Left lung (tissue), 10 donors: ENCODE measurements around the gene SFRP2. TPM values are rescaled to one million over a fixed set of nuclear protein-coding genes. Genes with fewer than 3 reads are reported as not detected.

Experiments used
- ATAC-seq: fragments of 200-7000 bp; cut with Tn5 transposase; one replicate; pipeline ENCODE4 v1.9.1; 2020; ENCODE audit warnings: moderate library complexity
- DNase-seq, 4 donors: peaks; one replicate each; pipeline ENCODE4 v3.0.0-alpha.2; 2013 to 2020
- H3K27ac ChIP-seq, 2 donors: fragments of 200-600 bp; sonication (generic) in 1 of 2; one replicate each; pipeline versions ENCODE4 v1.5.0 to v1.8.0; 2020 to 2021
- H3K27me3 ChIP-seq, 2 donors: fragments of 200-600 bp; sonication (generic) in 1 of 2; one replicate each; pipeline versions ENCODE4 v1.5.0 to v1.8.0; 2020 to 2021
- H3K36me3 ChIP-seq, 2 donors: fragments of 200-600 bp; sonication (generic) in 1 of 2; one replicate each; pipeline versions ENCODE4 v1.5.0 to v1.8.0; 2020 to 2021
- H3K4me1 ChIP-seq, 2 donors: fragments of 200-600 bp; one replicate each; pipeline ENCODE4 v1.8.0; 2021
- H3K4me3 ChIP-seq, 2 donors: fragments of 200-600 bp; sonication (generic) in 1 of 2; one replicate each; pipeline versions ENCODE4 v1.5.0 to v1.8.0; 2020 to 2021; ENCODE audit warnings: mild to moderate bottlenecking in 1 of 2
- H3K9me3 ChIP-seq, 2 donors: fragments of 200-600 bp; sonication (generic) in 1 of 2; one replicate each; pipeline versions ENCODE4 v1.5.0 to v1.8.0; 2020 to 2021
- intact Hi-C, 2 donors: fragments of 100-400 bp; cut with DNase I; formaldehyde crosslinking; loops; one replicate each; pipeline versions ENCODE4 v1.11.2 to v1.14.2; 2022
- polyA plus RNA-seq, 6 donors: library from polyadenylated mRNA; unstranded; fragments of 120-200 nt; gene quantifications; one replicate each; pipeline ENCODE4 v1.2.1, GENCODE V29; 2013; ENCODE audit not compliant: insufficient read length in 6 of 6
- total RNA-seq, 2 donors: library from RNA; stranded (reverse); fragmentation: NEBNext Ultra II Directional; extraction: Animal tissue kit (Norgen Biotek cat#: 25700); gene quantifications; one replicate each; pipeline ENCODE4 v1.2.1, GENCODE V29; 2021
- TF ChIP-seq, protein P1 (sequence below), 2 donors: fragments of 200-600 bp; sonication (generic) in 1 of 2; IDR thresholded peaks; one replicate each; pipeline versions ENCODE4 v1.5.0 to v1.8.0; 2021; ENCODE audit warnings: antibody characterized with exemption in 2 of 2
- donor health status: DM: no; HTN: yes; CAD: no.
- donor health status: DM: no; HTN: no; CAD: no.

SFRP2 gene
- total and polyA plus RNA-seq, 8 donors, result 3.5 to 73.9 (median 10.4) TPM

DNA sequence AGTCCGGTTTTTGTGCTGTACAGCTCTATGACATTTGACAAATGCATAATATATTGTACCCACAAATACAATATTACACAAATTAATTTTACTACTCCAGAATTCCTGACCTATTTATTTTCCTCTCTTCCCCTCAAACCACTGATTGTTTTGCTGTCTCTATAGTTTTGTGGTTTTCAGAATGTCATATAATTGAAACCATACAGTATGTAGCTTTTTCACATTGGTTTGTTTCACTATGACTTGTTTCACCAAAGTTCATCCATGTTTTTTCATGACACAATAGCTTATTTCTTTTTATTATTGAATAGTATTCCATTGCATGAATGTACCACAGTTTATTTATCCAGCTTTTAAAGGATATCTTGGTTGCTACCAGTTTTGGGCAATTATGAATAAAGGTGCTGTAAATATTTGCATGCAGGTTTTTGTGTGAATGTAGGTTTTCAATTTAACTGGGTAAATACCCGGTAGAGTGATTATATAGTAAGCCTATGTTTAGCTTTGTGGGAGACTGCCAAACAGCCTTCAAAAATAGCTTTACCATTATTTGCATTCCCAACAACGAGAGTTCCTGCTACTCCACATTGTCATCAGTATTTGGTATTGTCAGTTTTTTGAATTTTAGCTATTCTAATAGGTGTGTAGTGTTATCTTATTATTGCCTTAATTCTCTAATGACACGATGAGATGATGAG is 55.0 kb downstream of the SFRP2 start:
- H3K27ac ChIP-seq, result no peak overlapping the region
- no peaks in the 10 kb centered on the region for H3K36me3 ChIP-seq
- TF ChIP-seq, protein P1, sequence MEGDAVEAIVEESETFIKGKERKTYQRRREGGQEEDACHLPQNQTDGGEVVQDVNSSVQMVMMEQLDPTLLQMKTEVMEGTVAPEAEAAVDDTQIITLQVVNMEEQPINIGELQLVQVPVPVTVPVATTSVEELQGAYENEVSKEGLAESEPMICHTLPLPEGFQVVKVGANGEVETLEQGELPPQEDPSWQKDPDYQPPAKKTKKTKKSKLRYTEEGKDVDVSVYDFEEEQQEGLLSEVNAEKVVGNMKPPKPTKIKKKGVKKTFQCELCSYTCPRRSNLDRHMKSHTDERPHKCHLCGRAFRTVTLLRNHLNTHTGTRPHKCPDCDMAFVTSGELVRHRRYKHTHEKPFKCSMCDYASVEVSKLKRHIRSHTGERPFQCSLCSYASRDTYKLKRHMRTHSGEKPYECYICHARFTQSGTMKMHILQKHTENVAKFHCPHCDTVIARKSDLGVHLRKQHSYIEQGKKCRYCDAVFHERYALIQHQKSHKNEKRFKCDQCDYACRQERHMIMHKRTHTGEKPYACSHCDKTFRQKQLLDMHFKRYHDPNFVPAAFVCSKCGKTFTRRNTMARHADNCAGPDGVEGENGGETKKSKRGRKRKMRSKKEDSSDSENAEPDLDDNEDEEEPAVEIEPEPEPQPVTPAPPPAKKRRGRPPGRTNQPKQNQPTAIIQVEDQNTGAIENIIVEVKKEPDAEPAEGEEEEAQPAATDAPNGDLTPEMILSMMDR (IDR thresholded peaks at IDR 0.05), result no peak

DNA sequence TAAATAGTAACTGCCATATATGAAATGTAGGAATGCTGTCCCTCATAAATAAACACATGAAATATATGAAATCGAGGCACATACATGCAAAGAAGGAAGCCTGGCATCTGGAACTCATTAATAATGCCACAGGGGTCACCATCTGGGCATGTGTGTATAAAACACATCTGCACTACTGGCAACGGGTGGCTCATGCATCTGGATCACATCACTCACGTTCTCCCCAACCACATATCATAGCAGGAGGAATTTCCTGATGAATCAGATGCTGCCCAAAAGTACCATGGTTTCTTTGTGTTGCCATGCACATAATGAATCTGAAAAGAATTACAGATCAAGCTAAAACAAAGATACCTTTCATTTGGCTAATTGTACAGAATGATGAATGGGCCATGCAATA is 57.6 kb downstream of the SFRP2 start:
- TF ChIP-seq, protein P1 (IDR thresholded peaks at IDR 0.05), result no peak
- intact Hi-C loops, result no loop called here
- no peak overlapping the region for H3K27ac ChIP-seq
- H3K9me3 ChIP-seq, result no peaks in the 10 kb centered on the region
- DNase-seq (no peak), ATAC-seq (no peak)
- no peaks in the 10 kb centered on the region for H3K27me3 ChIP-seq
- no peaks in the 10 kb centered on the region for H3K36me3 ChIP-seq
- H3K4me3 ChIP-seq, result no peak overlapping the region
- peaks cover 0 to 10% of the 10 kb centered on the region in 2 donors for H3K4me1 ChIP-seq

More for the DNA sequence above, 55.0 kb downstream of the SFRP2 start:
- intact Hi-C loops, result no loop called here
- ATAC-seq (no peak), DNase-seq (no peak)
- peaks cover 0 to 4% of the 10 kb centered on the region in 2 donors for H3K4me1 ChIP-seq
- H3K27me3 ChIP-seq, result no peaks in the 10 kb centered on the region
- no peak overlapping the region for H3K4me3 ChIP-seq
- H3K9me3 ChIP-seq, result no peaks in the 10 kb centered on the region

Other genes starting within 250 kb of the SFRP2 start
- gene TLR2, start 104.8 kb downstream of the SFRP2 start, total RNA-seq, result 100 to 1,000 TPM in 1 of 2 donors, 10 to 100 TPM in 1; 77.7 to 170 TPM
- 10 to 100 TPM; 19.5 to 47.1 (median 31.6) TPM for gene TLR2, start 104.8 kb downstream of the SFRP2 start, polyA plus RNA-seq
- under 1 TPM in 1 of 2 donors, not detected in 1; 0.23 TPM for gene RNF175, start 29.1 kb downstream of the SFRP2 start, total RNA-seq
- 1 to 10 TPM; 6.4 to 9.5 (median 7.4) TPM for gene RNF175, start 29.1 kb downstream of the SFRP2 start, polyA plus RNA-seq